Activated T-cell treated with anti-CD3 and anti-CD28 coated beads, Interleukin-2, amount 50 U/mL, for 72 hours (primary cell): ENCODE results near the gene IL5. TPM values are rescaled to one million over a fixed set of nuclear protein-coding genes. Genes with fewer than 3 reads are reported as not detected.
"Not testable (repeated sequence)": the region's sequence is repeated elsewhere in the genome, so short reads cannot be mapped to it uniquely, and the experiment has no call there.

Experiments
- ATAC-seq, 2 donors: fragments of 150-1000 bp; cut with Tn5 transposase; replicated peaks in 1 of 2; 2 replicates each; pipeline ENCODE4 v1.10.0; 2021; ENCODE audit warnings: moderate library complexity in 2 of 2, mild to moderate bottlenecking in 1 of 2
- DNase-seq, 2 donors: peaks; one replicate each; pipeline ENCODE4 v3.0.0; 2021 to 2022; ENCODE audit warnings: mixed read lengths in 1 of 2
- H3K27ac Mint-ChIP-seq: one replicate; pipeline ENCODE4 v1.8.0; 2022; ENCODE audit warnings: mild to moderate bottlenecking, moderate library complexity, mixed read lengths
- H3K27me3 Mint-ChIP-seq: one replicate; pipeline ENCODE4 v1.8.0; 2022; ENCODE audit warnings: low read depth, mixed read lengths
- H3K36me3 Mint-ChIP-seq, 2 donors: one replicate each; pipeline ENCODE4 v1.8.0; 2022; ENCODE audit warnings: mixed read lengths in 2 of 2, mild to moderate bottlenecking in 1 of 2; ENCODE audit not compliant: insufficient read depth in 2 of 2
- H3K4me1 Mint-ChIP-seq: one replicate; pipeline ENCODE4 v1.8.0; 2022; ENCODE audit warnings: low read depth, mixed read lengths
- H3K4me3 Mint-ChIP-seq, 2 donors: one replicate each; pipeline ENCODE4 v1.8.0; 2022; ENCODE audit warnings: mild to moderate bottlenecking in 2 of 2, mixed read lengths in 2 of 2, moderate library complexity in 2 of 2
- H3K9me3 Mint-ChIP-seq, 2 donors: one replicate each; pipeline ENCODE4 v1.8.0; 2022; ENCODE audit warnings: mixed read lengths in 2 of 2
- total RNA-seq, 2 donors: library from RNA; stranded (reverse); gene quantifications; one replicate each; pipeline ENCODE4 v1.2.3, GENCODE V29; 2022

The IL5 gene
- 1 to 10 TPM; 1.3 to 2.1 TPM for total RNA-seq

DNA sequence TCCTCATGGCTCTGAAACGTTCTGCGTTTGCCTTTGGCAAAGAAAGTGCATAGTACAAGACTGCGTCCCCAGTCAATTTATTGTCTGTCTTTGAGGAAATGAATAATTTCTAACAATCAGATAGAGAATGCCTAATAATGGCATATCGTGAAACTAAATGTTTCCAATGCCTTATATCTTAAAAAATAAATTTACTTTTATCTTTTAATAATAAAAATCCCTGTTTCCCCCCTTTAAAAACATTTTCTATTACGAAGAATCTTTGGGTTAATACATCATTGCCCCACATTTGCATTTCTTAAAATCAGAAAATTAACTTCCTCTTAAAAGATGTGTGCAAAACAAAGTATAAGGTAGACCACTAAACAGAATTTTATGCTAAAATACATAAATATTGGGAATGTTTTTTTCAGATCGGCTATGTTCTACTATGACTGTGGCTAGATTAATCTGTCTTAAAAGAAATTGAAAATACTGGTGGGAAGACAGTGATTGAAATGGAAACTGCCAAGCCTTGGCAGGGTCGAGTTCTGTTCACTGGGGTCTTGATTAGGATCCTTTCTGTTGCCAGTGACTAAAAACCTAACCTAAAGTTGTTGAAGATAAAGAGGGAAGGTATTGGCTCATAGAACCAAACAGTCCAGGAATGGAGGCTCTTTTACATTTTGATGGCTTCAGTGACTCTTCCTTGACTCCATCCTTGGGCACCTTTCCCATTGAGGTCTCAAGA, at the start of gene IL5:
Gene IL5, minus strand, starts transcription at position 51 of the 730 bp plus-strand sequence. Its CDS starts 44 bp downstream, at position 7.
- ATAC-seq (peak in 1 of 2 donors; percentile 40), DNase-seq (no peak)
- H3K36me3 Mint-ChIP-seq = no peaks in the 10 kb centered on the region
- H3K9me3 Mint-ChIP-seq = no peaks in the 10 kb centered on the region
- peaks cover 6% of the 10 kb centered on the region for H3K27me3 Mint-ChIP-seq
- H3K4me1 Mint-ChIP-seq = peaks cover 36% of the 10 kb centered on the region
- H3K4me3 Mint-ChIP-seq = peak within 1 kb of the TSS in 1 of 2 donors; percentile 62
- peak within 1 kb of the TSS; percentile 73 for H3K27ac Mint-ChIP-seq

DNA sequence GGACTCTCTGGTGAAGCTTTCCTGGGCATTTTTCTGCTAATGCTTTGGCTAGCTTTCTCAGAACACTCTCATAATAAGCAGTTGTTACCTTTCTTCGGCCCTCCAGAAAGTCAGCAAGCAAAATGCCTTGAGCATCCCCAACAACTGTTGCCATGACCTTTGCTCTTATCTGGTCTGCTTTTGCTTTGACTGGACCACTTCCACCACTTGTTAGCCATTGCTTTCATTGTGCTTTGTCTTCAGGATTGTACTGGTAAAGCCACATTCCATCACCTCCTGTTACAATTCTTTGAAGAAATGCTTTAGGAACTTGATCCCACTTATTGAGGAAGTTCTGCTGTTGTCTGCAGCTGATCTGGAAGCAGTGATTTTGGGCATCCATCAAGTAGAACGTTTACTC, 49.2 kb upstream of the IL5 start:
- DNase-seq (no peak), ATAC-seq (no peak)
- Mint-ChIP-seq H3K36me3 (peaks cover 10 to 39% of the 10 kb centered on the region in 2 donors), H3K27ac (no peak overlapping the region), H3K4me3 (no peak overlapping the region), H3K9me3 (no peaks in the 10 kb centered on the region), H3K27me3 (no peaks in the 10 kb centered on the region), H3K4me1 (peaks cover 4% of the 10 kb centered on the region)

DNA sequence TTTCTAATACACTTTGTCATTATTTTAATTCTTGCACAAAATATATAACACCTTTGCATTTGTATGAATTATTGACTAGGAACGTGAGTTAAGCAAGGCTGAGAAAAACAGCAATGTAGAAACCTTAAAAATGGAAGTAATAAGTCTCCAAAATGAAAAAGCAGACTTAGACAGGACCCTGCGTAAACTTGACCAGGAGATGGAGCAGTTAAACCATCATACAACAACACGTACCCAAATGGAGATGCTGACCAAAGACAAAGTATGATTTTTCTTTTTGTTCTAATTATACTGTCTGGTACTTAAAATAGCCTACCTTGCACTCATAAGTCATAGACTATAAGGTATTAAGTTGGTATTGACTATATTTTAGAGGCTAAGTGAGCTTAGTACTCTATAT, 47.8 kb upstream of the IL5 start:
- Mint-ChIP-seq H3K9me3 (no peaks in the 10 kb centered on the region), H3K4me3 (no peak overlapping the region), H3K27me3 (no peaks in the 10 kb centered on the region), H3K4me1 (peaks cover 4% of the 10 kb centered on the region), H3K27ac (no peak overlapping the region), H3K36me3 (peaks cover 6 to 37% of the 10 kb centered on the region in 2 donors)
- DNase-seq (no peak), ATAC-seq (no peak)

DNA sequence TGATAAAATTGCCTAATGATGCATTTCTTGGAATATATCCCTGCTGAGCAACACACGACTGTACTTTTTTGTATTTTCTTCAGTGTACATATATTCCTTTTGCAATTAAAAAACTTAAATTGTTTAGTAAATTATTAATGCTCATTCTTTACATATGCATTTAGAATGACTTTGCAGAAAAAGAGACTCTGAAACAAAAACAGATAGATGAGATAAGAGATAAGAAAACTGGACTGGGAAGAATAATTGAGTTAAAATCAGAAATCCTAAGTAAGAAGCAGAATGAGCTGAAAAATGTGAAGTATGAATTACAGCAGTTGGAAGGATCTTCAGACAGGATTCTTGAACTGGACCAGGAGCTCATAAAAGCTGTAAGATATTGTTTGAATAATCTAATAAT, 46.1 kb upstream of the IL5 start:
- H3K36me3 Mint-ChIP-seq = peaks cover 7 to 34% of the 10 kb centered on the region in 2 donors
- H3K27ac Mint-ChIP-seq = no peak overlapping the region
- no peaks in the 10 kb centered on the region for H3K9me3 Mint-ChIP-seq
- ATAC-seq = no peak
- peaks cover 12% of the 10 kb centered on the region for H3K4me1 Mint-ChIP-seq
- no peak overlapping the region for H3K4me3 Mint-ChIP-seq
- DNase-seq = no peak
- H3K27me3 Mint-ChIP-seq = no peaks in the 10 kb centered on the region

DNA sequence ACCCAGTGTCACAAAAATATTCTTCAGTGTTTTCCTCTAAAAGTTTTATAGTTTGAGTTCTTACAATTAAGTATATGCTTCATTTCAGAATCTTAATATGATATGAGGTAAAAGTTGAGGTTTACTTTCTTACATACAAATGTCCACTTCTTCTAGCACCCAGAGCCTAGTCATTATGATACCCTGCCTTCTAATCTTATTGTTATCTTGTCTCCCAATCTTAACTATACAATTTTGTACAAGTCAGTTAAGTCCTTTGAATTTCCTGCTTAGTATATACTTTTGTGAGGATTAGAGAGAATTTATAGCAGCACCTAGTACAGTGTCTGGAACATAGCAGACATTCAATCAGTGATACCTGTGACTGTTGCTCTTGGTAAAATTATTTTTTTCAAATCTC, 42.7 kb upstream of the IL5 start:
- Mint-ChIP-seq H3K27ac (peak overlapping the region; percentile 55), H3K4me3 (no peak overlapping the region), H3K4me1 (peaks cover 8% of the 10 kb centered on the region), H3K27me3 (no peaks in the 10 kb centered on the region), H3K9me3 (no peaks in the 10 kb centered on the region), H3K36me3 (peaks cover 10 to 41% of the 10 kb centered on the region in 2 donors)
- peak in 1 of 2 donors; percentile 35 for ATAC-seq
- DNase-seq = no peak

DNA sequence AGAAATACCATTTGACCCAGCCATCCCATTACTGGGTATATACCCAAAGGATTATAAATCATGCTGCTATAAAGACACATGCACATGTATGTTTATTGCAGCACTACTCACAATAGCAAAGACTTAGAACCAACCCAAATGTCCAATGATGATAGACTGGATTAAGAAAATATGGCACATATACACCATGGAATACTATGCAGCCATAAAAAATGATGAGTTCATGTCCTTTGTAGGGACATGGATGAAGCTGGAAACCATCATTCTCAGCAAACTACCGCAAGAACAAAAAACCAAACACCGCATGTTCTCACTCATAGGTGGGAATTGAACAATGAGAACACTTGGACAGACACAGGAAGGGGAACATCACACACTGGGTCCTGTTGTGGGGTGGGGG, 41.2 kb upstream of the IL5 start:
- H3K27ac Mint-ChIP-seq, H3K4me3 Mint-ChIP-seq, ATAC-seq, H3K4me1 Mint-ChIP-seq, H3K27me3 Mint-ChIP-seq, H3K9me3 Mint-ChIP-seq, DNase-seq: not testable (repeated sequence)
- peaks cover 10 to 38% of the 10 kb centered on the region in 2 donors for H3K36me3 Mint-ChIP-seq

DNA sequence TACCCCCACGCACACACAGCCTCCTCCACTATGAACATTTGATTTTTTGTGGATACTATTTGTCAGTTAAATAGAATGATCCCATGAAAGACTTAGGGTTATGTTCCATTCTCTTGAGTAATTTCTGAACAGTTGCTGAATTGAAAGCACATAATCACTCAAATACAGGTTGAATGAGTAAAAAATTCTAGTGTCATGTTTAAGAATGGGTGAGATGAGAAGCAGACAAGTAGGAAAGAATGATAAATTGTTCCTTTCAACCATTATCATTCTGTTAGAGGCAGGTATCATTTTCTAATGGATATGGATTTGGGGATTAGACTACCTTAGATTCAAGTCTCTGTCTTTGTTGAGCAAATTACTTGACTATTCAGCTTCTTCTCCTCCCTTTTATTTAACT, 32.8 kb upstream of the IL5 start:
- peaks cover 21 to 48% of the 10 kb centered on the region in 2 donors for H3K36me3 Mint-ChIP-seq
- no peak overlapping the region for H3K4me3 Mint-ChIP-seq
- H3K27me3 Mint-ChIP-seq = no peaks in the 10 kb centered on the region
- DNase-seq (no peak), ATAC-seq (peak; percentile 53 to 75)
- H3K9me3 Mint-ChIP-seq = peaks cover 3% of the 10 kb centered on the region in 2 donors
- peaks cover 23% of the 10 kb centered on the region for H3K4me1 Mint-ChIP-seq
- H3K27ac Mint-ChIP-seq = no peak overlapping the region

DNA sequence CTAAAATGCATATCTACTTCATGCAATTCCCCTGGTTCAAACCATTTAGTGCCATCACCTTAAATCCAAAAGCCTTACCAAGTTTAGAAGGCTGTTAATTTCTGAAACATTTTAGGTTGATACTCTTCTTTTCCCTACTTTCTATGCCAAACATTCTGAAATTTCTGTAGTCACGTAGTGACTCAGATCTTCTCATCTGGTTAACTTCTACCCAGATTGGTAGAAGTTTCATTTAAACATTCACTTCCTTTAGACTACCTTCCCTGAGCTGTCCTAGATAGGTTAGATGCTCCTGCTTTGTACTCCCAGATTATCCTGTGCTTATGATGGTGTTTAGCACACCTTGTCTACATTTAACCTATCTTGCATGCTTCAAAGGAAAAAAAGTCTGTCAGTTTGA, 23.3 kb upstream of the IL5 start:
- Mint-ChIP-seq H3K27ac (peak overlapping the region; percentile 43), H3K27me3 (no peaks in the 10 kb centered on the region), H3K9me3 (peaks cover 0 to 5% of the 10 kb centered on the region in 2 donors), H3K4me3 (peak overlapping the region; percentile 28 to 85), H3K4me1 (peaks cover 49% of the 10 kb centered on the region), H3K36me3 (peaks cover 13 to 27% of the 10 kb centered on the region in 2 donors)
- ATAC-seq (peak; percentile 37 to 67), DNase-seq (no peak)

DNA sequence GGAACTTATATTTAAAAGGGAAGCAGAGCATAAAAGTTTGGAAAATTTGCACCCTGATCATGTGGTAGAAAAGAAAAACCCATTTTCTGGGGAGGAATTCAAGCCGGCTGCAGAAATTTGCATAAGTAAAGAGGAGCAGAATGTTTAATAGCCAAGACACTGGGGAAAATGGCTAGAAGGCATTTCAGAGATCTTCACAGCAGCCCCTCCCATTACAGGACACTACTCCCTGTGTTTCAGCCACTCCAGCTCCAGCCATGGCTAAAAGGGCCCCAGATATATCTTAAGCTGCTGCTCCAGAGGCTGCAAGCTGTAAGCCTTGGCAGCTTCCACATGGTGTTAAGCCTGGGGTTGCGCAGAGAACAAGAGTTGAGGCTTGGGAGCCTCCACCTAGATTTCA, 21.2 kb upstream of the IL5 start:
- H3K4me3 Mint-ChIP-seq, H3K9me3 Mint-ChIP-seq, H3K27me3 Mint-ChIP-seq, ATAC-seq, H3K27ac Mint-ChIP-seq, DNase-seq: not testable (repeated sequence)
- Mint-ChIP-seq H3K36me3 (peaks cover 13 to 18% of the 10 kb centered on the region in 2 donors), H3K4me1 (peaks cover 34% of the 10 kb centered on the region)

DNA sequence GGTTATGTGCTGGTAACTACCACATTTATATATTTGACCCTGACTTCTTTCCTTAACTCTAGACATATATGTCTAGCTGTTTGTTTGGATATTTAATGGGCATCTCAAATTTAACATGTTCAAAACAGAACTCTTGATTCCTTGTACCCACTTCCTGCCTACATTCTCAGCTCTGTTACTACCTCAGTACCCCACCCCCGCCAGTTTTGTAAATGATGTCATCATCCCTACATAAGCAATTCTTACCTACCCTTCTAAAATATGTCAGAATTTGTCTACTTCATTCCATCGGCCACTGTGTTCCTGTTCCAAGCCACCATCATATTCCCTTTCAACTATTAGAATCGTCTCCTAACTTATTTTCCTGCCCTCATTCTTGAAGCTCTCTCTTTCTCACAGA, 18.3 kb upstream of the IL5 start:
- no peak overlapping the region for H3K27ac Mint-ChIP-seq
- peaks cover 33% of the 10 kb centered on the region for H3K4me1 Mint-ChIP-seq
- peaks cover 0 to 5% of the 10 kb centered on the region in 2 donors for H3K9me3 Mint-ChIP-seq
- H3K27me3 Mint-ChIP-seq = no peaks in the 10 kb centered on the region
- peaks cover 12 to 13% of the 10 kb centered on the region in 2 donors for H3K36me3 Mint-ChIP-seq
- H3K4me3 Mint-ChIP-seq = no peak overlapping the region
- ATAC-seq = no peak
- peak in 1 of 2 donors; percentile 26 for DNase-seq

DNA sequence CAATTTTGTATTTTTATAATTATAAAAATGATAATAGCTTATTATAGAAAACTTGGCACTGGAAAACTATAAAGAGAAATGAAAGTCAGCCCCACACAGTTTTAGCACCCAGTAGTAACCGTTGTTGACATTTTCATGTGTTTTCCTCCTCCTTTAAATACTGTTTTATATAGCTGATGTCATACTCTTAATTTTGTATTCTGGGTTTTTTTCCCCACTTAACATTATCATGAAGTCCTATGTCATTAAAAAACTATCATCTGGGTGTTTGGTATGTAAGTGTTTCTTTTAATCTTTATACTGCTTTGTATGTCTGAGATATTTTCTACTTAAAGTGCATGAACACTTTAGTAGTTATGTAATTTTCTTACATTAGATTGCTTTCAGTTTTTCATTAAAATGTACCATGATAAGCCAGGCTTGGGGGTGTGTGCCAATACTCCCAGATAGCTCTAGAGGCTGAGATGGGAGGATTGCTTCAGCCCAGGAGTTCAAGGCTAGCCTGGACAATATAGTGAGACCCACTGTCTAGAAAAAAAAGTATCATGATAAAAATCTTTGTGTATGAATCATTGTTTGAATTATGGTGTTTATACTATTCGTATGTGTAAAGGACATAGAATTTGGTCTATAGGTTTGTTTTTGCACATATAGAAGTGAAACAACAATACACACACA, 16.2 kb upstream of the IL5 start:
- Mint-ChIP-seq H3K27me3 (no peaks in the 10 kb centered on the region), H3K36me3 (peaks cover 2 to 9% of the 10 kb centered on the region in 2 donors), H3K9me3 (no peaks in the 10 kb centered on the region), H3K4me3 (peak overlapping the region; percentile 27 to 72), H3K27ac (peak overlapping the region; percentile 52), H3K4me1 (peaks cover 29% of the 10 kb centered on the region)
- ATAC-seq (no peak), DNase-seq (no peak)

DNA sequence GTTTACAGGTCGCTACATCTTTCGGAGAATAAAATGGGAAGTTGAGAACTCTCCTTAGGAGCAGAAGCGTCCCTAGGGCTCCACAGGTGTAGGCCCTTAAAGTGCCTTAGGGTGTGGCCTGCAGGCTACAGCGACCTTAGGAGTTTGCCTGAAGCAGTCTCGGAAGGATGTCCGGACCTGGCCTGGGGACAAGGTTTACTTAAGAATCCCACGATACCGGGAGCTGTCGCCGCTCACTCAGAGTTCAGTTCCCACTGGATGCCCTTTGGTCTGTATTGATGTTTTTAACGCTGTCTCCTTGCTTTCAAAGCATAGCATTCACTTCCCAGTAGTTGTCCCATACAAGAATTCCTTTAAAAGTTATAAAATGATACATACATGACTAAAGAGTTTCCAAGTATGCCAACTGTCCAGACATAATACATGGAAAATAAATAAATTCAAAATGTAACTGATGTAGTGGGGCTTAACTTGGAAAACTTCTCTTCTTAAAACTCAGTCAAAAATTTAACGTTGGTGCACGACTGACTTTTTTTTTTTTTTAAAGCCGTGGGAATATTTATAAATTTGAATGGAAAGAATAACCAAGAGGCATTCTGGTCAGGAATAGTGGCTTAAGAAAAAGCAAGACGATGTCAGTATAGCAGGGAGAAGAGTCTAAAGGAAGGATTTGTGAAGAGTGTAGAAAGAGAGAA, 14.3 kb upstream of the IL5 start:
- Mint-ChIP-seq H3K27me3 (no peaks in the 10 kb centered on the region), H3K9me3 (no peaks in the 10 kb centered on the region), H3K4me1 (peaks cover 29% of the 10 kb centered on the region), H3K4me3 (peak overlapping the region; percentile 98), H3K27ac (peak overlapping the region; percentile 76), H3K36me3 (peaks cover 2 to 9% of the 10 kb centered on the region in 2 donors)
- DNase-seq (peak; percentile 22 to 30), ATAC-seq (peak; percentile 21 to 36)
